Hepatic stellate cell (primary cell): ENCODE data around the gene ZSWIM6.
"Not testable (repeated sequence)": the region's sequence is repeated elsewhere in the genome, so short reads cannot be mapped to it uniquely, and the experiment has no call there.

Experiments
- DNase-seq: peaks from one replicate; pipeline ENCODE4 v3.0.0; 2011; ENCODE audit warnings: low spot score

ZSWIM6 gene

DNA sequence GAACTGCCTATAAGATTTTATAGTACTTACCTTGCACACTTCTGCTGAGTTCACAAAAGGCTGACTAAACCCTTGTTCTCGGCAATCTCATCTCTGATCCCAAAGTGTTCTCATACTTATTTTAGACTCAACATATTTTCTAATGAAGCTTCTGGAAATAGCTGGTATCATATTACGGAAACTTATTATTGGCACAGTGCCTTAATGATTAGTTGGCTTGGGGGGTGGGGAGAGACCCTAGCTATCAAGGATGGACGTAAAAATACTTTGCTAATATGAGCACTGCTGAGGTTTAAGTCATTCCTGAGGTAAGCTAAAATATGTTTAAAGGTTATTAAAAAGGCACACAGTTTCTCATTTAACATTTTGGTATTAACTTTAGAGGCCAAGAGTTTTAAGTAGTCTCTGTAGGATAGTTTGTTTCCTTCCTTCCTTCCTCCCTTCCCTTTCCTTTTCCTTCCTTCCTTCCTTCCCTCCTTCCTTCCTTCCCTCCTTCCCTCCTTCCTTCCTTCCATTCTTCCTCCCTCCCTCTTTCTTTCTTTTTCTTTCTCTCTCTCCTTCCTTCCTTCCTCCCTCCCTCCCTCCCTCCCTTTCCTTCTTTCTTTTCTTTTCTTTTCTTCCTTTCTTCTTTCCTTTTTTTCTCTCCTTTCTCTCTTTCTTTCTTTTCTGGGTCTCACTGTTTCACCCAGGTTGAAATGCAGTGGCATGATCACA is 31.5 kb downstream of the ZSWIM6 start:
- no peak for DNase-seq

DNA sequence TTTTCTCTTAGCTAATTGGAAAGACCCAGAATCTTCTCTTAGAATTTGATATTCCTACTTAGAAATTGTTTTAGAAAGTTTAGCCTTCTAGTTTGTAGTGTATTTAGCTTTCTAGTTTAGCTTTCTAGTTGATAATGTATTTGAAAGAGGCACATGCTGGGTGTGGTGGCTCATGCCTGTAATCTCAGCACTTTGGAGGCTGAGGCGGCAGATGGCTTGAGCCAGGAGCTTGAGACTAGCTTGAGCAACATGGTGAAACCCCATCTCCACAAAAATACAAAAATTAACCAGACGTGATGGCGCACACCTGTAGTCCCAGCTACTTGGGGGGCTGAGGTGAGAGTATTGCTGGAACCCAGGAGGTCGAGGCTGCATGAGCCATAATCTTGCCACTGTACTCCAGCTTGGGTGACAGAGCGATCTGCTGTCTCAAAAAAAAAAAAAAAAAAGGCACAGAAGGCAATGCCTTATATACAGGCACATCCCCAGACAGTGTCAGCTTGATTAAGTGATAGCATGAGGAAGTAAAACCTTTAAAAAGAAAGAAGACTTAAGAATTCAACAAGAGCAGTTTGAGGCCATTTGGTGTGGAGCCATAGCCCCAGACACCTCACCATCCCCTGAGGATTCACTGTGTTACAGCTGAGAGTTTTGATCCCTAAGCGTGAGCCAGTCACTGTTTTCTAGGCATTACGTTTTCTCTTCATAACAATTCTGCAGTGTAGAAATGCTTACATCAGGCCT is 34.6 kb downstream of the ZSWIM6 start:
- no peak for DNase-seq

DNA sequence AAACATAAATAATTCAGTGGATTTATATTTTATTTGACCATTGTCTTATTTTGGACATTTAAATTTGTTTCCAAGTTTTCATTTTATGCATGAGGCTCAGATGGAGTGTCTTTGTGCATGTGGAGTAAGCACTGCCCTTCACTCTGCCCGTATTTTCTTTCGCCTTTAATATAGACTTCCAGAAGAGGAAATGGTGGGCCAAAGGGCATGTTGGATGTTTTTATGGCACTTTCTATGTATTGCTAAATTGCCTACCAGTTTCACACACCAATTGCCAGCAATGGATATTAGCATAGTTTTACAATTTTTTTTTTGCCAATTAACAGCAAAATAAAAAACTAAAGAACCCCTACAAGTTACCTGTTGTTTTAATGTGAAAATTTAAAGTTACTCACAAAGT is 38.4 kb downstream of the ZSWIM6 start:
- no peak for DNase-seq

DNA sequence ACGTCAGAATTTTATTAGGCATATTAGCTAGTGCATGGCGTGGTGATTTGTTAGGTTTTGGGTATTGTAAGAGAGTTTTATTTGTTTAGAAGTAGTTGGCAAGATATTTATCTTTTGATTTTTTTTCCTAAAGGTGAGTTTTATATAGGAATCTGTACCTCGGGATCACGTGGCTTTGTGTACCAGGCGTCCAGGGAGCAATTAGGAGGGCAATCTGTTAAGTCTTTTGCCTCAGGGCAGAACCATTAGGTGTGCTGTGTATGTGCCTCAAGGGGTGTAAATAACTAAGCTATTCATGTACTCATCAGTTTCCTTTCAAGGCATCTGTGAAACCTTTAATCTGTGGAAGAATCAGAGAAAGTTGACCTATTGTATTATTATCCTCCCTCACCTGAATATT is 39.4 kb downstream of the ZSWIM6 start:
- no peak for DNase-seq

DNA sequence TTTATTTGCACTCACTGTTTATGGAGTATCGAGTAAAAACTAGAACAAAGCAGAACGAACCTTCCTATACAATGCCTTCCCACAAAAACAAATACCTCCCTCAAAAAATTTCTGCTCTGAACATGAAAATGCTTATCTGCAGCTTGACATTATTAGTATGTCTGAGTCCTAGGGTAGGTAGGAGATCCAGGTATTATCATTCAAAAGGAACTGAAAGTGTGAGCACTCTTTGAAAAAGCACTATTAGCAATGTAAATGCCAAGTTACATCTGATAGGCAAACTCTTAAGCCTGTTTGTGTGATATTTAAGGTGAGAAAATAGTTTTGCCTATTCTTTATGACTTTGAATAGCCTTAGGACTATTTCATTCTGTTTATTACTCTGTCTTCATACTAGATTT is 47.6 kb downstream of the ZSWIM6 start:
- no peak for DNase-seq

DNA sequence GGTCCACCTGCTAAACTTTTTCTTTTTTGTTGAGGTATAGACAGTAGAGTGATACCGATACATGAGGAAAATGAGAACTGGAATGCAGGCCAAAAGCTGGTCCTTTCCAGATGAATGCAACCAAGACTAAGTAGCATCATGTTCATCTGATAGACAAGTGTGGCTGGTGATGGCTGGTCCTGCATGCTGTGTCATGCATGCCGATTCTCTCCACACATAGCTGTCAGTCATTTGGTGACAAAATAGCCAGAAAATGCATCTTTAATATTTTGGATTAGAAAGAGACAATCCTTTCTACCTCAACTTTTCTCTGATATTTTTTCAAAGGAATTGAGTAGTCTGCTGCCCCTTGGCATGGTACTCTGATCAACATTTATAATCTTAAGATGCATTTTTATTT is 49.9 kb downstream of the ZSWIM6 start:
- no peak for DNase-seq

DNA sequence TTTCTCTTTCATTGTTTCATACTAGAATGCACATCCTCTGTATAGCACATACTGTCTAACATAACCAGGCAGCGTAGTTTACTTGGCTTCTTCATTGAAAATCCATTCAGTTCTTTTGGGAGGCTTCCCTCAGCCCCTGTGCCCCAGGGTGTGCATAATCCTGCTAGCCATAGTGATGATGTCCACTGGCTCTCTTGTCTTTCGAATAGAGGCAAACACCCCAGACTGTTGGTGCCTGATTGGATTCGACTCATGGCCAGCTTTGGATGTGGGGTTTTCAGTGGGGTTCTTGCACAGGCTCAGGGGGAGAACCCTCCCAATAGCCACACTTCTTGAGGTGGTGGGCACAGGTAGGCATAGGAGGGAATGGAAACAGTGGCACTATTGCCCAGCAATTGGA is 53.6 kb downstream of the ZSWIM6 start:
- DNase-seq, result no peak

DNA sequence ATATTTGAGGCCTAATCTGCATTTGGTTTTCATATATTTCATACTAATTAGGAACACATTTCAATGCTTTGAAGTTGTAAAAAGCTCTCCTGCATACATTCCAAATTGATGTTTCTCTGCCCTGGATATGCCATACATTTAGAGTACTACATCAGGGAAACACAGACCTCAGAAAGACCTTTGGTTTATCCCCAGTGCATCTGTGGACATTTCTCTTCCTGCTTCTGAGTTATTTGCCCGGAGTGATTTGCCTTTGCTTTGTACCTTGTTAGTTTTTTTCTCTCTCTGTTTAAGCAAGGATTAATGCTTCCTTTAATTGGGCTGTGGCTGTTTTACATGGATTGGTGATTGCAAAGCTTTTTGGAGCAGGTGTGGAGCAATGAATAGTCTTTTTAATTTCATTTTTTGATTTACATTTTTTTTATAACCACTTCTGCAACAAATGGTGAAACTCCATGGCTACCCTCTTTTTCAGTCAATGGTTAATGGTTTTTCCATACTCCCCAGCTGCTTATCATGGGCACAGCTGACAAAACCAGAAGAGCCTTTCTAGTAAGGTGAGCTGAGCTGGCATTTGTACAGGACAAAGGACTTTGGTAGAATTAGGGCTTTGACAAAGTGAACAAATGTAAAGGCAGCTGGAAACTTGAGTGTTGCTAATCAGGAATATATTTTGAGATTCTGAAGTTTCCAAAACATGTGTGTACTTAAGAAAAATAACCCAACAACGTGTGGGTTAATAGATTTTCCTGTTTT is 54.2 kb downstream of the ZSWIM6 start:
- DNase-seq, result no peak

DNA sequence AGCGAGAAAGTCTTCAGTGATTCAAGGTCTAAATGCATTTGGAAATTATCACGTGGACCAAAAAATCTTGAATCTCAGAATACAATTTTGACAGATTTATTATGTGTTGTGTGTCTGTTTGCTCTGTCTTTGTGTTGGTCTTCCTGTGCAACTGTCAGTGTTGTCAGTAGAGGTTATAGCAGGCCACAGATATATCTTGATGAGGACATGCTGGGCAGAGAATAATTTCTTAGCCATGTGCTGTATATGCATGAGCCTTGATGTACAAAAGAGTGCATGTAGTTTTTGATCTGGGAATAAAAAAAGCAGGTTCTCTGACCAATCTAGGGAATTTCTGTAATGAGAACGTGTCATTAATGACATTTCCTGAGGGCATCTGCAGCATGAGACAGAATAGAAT is 57.6 kb downstream of the ZSWIM6 start:
- no peak for DNase-seq

DNA sequence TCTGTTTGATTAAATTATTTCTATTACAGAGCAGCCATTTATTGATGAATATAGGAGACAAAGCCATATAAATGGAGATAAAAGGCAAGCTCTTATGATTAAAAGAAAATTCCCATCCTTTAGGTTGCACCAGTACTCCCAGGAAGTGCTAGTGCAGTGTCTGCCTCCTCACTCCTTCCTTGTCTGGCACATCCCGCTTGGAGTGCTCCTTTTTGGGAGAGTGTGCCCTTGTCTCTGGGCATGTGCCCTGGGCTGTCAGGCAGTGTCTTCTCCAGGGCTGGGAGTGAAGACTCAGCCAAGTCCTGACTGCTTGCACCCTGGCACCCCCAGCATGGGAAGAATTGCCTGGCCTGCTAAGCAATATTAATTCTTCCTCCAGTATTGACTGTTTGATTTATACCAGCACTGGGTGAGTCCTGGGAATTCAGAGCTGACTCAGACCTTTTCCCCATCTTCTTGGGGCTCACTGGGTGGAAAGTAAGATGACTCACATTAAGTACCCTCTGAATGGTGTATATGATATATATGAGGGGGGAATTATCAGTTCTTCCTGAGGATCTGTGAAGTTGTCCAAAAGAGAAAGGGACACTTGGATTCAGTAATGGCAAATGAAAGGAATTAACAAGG is 62.1 kb downstream of the ZSWIM6 start:
- DNase-seq, result no peak

DNA sequence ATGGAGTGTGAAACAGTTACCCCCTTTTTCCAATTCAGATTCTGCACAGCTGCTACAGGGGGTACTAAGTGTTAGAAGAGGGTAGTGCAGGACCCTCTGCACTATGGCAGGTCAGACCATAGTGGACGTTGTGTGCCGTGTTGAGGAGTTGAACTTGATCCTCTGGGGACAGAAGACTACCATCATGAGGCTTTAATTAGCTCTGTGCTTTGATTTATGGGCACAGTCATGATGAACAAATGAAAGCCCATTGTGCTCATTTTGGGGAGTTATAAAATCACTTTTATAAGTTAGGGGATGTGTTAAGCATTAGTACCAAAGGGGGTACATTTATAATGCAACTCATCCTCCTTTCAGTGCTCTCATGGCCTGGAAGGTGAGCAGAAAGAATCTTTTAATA is 62.7 kb downstream of the ZSWIM6 start:
- DNase-seq, result no peak

DNA sequence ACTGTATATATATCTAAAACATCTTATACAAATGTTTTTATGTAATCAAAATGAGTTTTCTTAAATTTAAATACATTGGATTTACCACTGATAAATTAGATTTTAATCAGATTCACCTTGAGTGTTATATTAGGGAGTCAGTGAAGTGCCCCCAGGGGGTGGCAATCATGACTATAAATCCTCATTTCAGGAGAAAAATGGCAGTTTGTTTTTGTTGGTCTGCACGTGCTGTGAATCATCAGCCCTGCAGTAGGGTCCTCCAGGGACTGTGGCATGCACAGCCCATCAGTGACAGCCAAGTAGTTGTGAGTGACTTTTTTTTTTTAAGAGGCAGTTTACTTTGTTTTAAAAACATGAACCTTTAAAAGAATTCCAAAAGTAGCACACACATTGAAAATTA is 65.2 kb downstream of the ZSWIM6 start:
- DNase-seq, result peak; percentile 27

DNA sequence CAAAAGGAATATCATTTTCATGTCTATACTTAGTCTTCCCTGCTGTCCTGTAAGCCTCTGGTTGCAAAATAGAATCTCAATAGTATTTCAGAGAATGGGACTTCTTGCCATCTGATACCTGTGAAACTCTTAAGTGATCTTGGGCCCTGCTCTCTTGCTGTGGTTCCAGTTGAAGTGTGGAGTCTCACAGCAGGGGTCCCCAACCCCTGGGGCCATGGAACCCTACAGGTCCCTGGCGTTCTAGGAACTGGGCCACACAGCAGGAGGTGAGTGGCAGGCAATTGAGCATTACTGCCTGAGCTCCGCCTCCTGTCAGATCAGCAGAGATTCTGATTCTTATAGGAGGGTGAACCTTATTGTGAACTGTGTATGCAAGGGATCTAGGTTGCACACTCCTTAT is 65.9 kb downstream of the ZSWIM6 start:
- DNase-seq, result no peak

DNA sequence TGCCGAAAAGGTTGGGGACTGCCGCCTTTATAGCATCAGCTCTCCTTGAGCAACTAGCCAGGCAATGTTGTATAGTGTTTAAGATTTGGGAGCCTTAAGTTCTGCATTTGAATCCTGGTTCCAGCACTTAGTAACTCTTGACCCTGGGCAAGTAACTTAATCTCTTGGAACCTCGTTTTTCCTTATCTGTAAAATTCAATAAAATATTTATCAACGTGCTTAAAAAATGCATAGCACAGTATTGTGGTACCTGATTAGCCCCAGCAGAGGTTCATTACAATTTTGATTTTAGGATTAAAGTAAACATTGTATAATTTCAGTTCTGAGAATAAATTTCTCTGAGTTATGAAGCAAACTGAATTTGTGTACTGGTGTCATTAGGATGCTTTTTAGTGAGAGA is 66.4 kb downstream of the ZSWIM6 start:
- DNase-seq, result no peak

DNA sequence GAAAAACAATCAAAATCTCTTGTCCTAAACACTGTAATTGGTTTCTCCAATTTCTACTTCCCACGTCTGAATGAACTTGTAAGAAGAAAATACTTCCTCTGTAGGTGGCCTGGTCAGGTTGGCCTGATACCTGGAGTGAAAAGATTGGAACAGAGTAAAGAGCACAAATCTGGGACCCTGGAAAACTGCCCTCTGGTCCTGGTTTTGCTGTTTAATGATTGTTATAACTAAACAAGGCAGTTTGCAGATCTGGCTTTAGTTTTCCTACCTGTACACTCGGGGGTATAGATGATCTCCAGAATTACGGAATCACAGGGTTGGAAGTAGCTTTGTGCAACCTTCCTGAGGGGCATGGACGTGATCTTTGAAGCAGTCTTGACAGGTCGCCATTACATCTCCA is 67.6 kb downstream of the ZSWIM6 start:
- DNase-seq, result no peak

DNA sequence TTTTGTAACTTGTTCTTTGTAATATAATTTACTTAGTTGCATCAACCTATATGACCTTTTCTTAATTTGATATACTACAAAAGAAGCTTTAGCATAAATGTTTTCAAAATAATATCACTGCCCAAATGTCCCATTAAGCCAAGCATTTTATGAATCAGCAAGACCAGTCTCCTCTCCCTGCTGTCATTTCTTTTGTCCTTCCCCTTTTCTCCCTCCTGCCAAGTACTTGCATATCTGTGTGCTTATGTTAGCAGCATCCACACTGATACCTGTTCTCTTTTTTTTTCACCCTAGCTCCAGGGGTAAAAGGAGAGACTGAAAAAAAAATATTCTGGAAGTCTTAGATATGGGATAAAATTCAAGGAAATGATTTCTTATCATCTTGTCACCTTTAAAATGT is 69.7 kb downstream of the ZSWIM6 start:
- peak; percentile 38 for DNase-seq

DNA sequence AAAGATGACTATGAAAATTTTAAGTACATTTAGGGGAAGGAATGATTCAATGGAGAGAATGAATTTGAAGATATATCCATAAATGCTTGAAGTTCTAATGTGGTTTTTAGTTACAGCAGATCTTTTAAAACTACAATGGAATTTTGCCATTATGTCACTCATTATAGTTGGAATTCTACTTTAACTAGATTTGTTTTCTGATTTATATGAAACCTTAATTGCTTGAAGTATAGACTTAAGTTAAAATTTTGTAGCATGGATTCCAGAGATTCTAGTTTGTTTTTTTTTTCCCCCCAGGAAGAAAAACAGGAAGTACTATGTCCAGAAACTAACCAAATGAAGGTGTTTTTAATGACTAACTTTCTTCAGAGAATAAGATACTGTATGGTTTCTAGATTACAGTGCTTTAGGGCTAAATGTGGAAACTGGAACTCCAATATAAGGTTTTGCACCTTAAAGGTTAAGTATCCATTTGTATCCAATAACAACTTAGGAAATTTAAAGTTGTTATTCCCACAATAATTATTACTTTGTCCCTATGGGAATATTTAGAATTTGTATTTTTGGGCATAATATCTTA is 70.3 kb downstream of the ZSWIM6 start:
- no peak for DNase-seq

DNA sequence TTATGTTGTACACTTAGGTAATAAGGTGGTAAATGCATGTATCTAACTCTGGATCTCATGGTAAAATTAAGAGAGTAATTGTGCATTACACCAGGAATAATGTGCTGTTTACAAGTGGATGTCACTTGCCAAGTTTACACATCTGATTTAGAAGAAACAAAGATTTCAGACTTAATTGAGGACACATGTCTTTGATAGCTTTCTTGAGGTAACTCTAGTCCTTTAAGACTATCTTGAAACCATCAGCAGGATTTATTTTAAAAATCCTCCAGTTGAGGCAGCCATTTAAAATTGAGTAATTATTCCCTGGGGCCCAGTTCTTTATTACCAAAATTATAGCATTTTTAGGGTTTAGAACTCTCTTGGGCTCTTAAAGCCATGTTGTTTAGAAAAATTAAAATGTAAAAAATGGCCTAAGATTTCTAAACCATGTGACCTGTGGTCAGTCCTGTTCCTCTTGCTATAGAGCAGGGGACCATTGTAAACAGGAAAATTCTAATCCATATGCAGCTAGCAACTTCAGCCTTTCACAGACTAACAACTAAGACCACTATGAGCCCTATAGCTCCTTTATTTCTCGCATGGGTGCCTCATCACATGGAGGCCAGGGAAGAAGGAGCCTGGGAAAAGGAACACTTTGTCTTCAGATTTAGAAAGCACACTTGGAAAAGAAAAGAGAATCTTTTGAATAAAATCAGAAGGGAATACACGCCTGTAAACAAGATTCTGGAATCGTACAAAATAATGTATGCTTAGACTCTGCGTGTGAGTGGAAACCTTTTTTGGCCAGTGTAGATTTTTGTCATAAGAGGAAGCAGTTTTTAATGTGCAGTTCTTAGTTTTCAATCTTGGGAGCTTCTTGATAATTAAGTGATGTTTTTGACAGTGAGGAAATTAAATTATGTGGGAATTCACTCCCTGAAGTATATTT is 71.2 kb downstream of the ZSWIM6 start:
- DNase-seq, result no peak

DNA sequence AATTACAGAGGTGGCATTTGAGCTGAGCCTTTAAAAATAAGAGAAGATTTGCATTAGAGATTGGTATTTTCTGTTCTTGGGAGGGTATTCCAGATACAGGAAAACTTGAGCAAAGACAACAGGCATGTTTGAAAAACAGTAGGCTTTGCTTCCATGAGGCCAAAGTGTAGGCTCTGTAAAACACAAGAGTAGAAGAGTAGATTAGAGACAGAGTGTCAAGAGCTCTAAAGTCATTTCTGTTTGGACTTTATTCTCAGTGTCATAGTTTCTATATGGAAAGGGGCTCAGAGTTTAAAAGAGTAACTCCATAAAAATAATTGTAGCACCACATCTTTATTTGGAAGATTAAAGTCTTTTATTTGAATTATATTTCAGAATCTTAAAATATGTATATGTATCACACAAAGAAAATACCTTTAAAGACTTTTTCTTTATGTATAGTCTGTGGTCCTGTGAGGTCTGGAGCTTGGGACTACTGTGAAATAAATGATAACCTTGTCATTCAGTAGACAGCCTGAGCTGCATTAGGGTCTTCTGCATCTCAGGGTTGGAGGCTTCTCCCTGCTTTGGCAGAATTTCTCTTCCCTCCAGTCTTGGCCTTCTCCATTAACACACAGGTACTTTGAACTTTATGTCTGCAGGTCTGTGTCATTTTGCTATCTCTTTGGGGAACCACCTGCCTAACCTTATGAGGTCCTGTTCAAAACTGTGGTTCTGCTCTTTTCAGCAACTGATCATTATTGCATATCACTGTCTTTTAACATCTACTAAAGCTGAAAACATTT is 73.6 kb downstream of the ZSWIM6 start:
- DNase-seq, result no peak

DNA sequence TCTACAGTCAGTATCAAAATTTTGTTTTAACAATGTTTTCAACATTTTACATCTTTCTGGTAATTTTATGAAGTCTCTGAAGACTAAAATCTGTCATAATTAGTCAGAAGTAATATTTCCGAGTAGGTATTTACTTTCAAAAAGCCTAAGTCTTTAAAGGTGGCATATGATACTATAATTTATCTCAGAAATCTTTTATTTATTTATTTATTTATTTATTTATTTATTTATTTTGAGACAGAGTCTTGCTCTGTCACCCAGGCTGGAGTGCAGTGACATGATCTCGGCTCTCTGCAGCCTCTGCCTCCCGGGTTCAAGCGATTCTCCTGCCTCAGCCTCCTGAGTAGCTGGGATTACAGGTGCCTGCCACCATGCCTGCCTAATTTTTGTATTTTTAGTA is 74.4 kb downstream of the ZSWIM6 start:
- DNase-seq, result not testable (repeated sequence)
